ENCODE data around the gene RGL2.

- TF ChIP-seq GABPA (IDR thresholded peaks at IDR 0.05; ENCODE audit: low read depth): no peak
- no peak for TF ChIP-seq CTCF (IDR thresholded peaks at IDR 0.05 in 2 of 3, conservative IDR thresholded peaks at IDR 0.05 in 1 of 3; ENCODE audit: control insufficient read depth in 2 of 3, extremely low read depth in 1 of 3, insufficient read depth in 1 of 3, low read depth in 3 of 3, low read length in 3 of 3)
- TF ChIP-seq USF2 (IDR thresholded peaks at IDR 0.05; ENCODE audit: borderline replicate concordance, low read depth, low read length): no peak
- no peak; the same call in 1 of the 2 replicates for TF ChIP-seq POLR2A (IDR thresholded peaks at IDR 0.05; ENCODE audit: low read depth, low read length)
- no peak for TF ChIP-seq RFX5 (IDR thresholded peaks at IDR 0.05; ENCODE audit: low read depth, low read length)
- no peak for TF ChIP-seq EZH2 (IDR thresholded peaks at IDR 0.05; ENCODE audit: borderline replicate concordance, control insufficient read depth, low read depth, low read length)
- TF ChIP-seq ZNF687 (IDR thresholded peaks at IDR 0.05): no peak
- TF ChIP-seq POLR2AphosphoS5 (IDR thresholded peaks at IDR 0.05; ENCODE audit: low read length): no peak
- TF ChIP-seq HCFC1 (IDR thresholded peaks at IDR 0.05; ENCODE audit: low read length): no peak
- no peak for TF ChIP-seq NR2C2 (IDR thresholded peaks at IDR 0.05; ENCODE audit: borderline replicate concordance, control insufficient read depth, insufficient read length, low read depth)
- no peak for TF ChIP-seq RAD21 (IDR thresholded peaks at IDR 0.05; ENCODE audit: insufficient read depth, low read depth, low read length)
These were observed 17.3 kb upstream of the RGL2 start for GRCh38 chr6:33315793-33316602.
